HG02759 (cell line): ENCODE measurements around the gene CLCF1.
A peak's percentile ranks its signal among the peaks of the same experiment; 100 is the strongest.

Source experiments
- ATAC-seq: cut with Tn5 transposase; IDR thresholded peaks from one replicate; pipeline ENCODE4 v1.9.1; 2021; ENCODE audit warnings: mild to moderate bottlenecking, moderate library complexity; ENCODE audit not compliant: unreplicated experiment

CLCF1 gene

GRCh38 chr11:67364169-67364568 lies 9.2 kb downstream of the CLCF1 start:
- ATAC-seq = no peak

GRCh38 chr11:67357831-67358670 lies 15.3 kb downstream of the CLCF1 start:
- no peak for ATAC-seq

GRCh38 chr11:67356864-67357561 lies 16.4 kb downstream of the CLCF1 start:
- ATAC-seq = no peak

- ATAC-seq = no peak
Measured at GRCh38 chr11:67356387-67356863, 17.0 kb downstream of the CLCF1 start.

GRCh38 chr11:67355794-67356386 lies 17.5 kb downstream of the CLCF1 start:
- ATAC-seq = no peak

GRCh38 chr11:67355023-67355793 lies 18.2 kb downstream of the CLCF1 start:
- ATAC-seq = no peak

GRCh38 chr11:67354075-67355022 lies 19.0 kb downstream of the CLCF1 start:
- ATAC-seq = no peak

- ATAC-seq = peak; percentile 83
Measured at GRCh38 chr11:67353317-67354074, 19.9 kb downstream of the CLCF1 start, which contains the start of gene POLD4. TSS of gene POLD4 (minus strand) at chr11:67353546. CDS start at chr11:67353399, 147 bp downstream.

GRCh38 chr11:67352546-67353316 lies 20.7 kb downstream of the CLCF1 start:
- peak; percentile 5 for ATAC-seq

GRCh38 chr11:67351275-67352005 lies 22.0 kb downstream of the CLCF1 start:
- no peak for ATAC-seq

GRCh38 chr11:67349928-67350465 lies 23.4 kb downstream of the CLCF1 start:
- no peak for ATAC-seq

- ATAC-seq = no peak
Measured at GRCh38 chr11:67349457-67349856, 23.9 kb downstream of the CLCF1 start.

- ATAC-seq = no peak
Measured at GRCh38 chr11:67349036-67349435, 24.4 kb downstream of the CLCF1 start.

- ATAC-seq = no peak
Measured at GRCh38 chr11:67347964-67348749, 25.2 kb downstream of the CLCF1 start.

GRCh38 chr11:67345920-67346819 lies 27.2 kb downstream of the CLCF1 start:
- no peak for ATAC-seq
